GM19035 (cell line): ENCODE measurements around the gene ARHGEF17.

ENCODE experiments used
- ATAC-seq: cut with Tn5 transposase; IDR thresholded peaks from one replicate; pipeline ENCODE4 v1.9.1; 2021; ENCODE audit not compliant: unreplicated experiment

The ARHGEF17 gene

DNA sequence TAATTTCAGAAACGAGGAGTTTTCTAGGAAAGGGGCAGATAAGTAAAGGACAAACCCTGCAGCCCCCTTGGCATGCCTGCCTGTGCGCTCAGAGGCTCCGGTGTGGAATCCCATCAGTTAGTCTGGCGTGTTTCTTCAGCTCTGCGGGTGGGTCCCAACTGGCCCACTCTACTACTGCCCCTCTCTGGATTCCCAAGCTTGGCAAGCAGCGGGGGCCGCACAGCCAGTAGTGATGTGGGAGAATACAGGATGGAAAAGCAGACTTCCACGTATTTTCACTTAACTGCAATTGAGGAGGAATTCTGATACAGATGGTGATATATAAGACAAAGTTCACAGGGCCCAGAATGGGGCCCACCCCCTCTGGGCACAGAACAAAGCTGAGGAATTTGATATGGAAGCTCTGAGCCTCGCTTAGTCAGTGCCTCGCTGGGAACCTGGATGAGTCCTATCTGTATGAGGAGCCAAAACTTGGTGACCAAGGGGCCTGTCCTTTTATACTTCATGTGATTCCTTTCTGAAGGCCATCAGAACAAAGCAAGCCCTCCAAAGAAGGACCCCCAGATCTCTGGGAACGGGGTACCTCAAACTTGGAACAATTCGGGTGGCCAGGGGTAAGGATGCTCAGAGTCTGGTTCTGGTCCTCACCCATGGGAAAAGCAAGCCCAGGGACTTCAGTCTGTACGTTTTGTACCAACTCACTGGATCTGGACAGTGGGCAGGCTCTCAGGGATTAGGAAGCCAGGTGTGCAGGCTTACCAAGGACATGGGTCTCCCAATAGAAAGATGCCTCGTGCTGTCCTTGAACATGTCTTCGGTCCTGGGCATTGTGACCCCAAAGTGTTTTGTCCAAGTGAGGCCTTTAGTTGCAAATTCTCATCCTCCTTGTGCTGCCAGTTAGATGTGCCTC, 94.1 kb downstream of the ARHGEF17 start:
- ATAC-seq = no peak

DNA sequence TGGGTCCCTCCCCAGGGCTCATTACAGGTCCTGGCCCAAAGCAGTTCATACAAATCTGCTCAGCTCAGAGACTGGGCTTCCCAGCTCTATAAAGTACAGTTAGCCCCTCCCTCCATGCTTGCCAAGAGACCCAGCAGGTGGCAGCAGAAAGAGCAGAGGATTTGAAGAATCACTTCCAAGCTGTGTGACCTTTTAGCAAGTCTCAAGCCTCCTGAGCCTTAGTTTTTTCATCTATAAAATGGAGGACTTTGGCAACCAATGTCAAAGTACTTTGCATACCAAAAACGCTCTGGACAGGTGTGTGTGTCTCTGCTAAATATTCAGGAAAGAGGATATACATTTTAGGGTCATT, 94.7 kb downstream of the ARHGEF17 start:
- ATAC-seq = no peak

DNA sequence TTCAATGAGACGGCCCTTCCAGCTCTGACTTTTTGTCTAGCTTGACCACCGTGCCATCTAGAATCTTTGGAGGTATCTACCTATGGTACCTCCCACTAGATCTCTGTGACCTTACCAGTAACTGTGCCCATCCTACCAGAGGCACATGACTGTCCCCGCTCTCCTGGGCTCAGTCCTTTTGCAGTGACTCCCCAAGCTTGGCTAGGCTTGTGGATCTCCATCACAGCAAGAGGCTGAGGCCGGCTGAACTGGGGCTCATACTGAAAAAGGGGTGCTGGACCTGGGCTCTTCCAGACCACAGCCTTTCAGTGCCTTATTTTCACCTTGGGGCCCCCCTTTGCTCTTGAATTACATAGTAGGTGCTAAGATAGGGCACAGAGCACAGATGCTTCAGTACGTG, 95.5 kb downstream of the ARHGEF17 start:
- ATAC-seq = no peak

DNA sequence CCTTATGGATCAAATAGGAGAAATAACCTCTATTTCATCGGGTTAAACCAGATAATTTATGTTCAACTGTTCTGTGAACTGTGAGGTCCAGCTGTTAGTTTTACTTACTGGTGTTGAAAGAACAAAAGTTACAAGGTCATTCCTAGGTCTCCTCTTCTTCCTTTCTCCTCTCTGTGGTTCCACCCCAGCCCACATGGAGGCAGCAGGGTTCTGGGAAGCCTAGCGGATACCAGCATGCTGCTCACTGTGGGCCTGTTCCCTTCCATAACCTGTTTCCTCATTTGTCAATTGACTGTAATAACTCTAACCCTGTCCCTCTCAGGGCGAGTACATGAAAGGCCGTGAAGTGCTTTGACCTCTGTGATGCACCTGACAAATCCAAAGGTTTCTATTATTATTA, 96.0 kb downstream of the ARHGEF17 start:
- ATAC-seq = no peak

DNA sequence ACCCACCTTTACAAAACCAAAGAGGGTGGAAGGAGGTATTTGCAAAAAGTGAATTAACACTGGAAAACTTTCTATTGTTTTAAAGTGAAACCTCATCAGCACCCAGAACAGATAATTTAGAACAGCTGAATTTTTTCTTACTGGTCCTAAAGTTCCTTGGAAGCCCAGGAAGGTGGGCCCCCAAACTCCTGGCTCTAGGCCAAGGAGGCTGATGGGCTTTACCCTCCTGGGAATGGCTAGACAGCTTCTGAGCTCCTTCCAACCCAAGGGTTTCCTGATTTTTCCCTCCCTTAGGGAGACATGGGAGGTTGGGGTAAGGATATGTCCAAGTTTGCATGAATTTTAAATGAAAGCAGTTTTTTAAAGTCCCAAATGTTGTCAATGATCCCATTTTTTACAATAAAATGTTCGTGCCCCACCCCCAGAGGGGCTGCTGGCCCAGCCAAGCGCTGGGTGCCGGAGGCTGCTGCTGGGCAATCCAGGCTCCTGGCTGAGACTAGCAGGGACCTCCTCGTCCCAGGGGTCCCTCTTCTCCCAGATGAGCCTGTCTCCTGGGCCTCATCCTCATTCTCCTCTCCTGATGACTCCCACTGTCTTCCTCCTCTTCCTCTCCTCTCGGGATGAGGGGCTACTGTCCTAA, 96.5 kb downstream of the ARHGEF17 start:
- ATAC-seq = no peak

DNA sequence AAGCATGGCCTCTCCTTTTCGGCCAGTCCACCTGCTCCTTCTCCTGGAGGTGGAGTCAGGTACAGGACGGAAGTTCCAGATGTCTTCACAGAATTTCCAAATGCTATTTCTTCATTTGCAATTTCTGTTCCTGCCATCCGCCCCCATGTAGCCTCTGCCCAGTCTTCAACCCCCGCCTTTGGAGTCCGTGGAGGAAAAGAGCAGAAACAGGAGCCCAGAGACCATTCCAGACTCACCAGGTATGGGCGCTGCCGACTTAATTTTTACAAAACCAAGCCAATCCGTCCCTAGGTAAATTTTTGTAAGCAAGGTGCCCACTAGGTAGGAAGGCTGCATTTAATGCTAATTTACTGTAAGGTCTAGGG, 97.1 kb downstream of the ARHGEF17 start:
- ATAC-seq = no peak

DNA sequence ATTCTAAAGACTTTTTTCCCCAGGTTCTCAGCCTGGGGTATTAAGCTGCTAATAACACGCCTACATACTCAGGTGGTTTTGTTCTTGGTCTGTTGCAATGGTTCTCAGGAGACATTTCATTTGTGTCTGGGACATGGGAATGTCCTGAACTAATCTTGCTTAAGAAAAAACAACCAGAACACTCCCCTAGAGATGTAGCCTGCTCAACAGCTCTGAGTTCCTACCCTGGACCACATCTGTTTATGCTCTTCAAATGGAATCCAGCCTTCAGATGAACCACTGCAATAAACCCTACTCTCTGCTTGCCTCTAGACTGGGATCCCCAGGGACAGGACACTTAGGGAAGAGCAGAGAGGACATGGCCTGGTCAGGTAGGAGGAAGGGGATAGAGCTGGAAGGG, 98.1 kb downstream of the ARHGEF17 start:
- ATAC-seq = no peak

DNA sequence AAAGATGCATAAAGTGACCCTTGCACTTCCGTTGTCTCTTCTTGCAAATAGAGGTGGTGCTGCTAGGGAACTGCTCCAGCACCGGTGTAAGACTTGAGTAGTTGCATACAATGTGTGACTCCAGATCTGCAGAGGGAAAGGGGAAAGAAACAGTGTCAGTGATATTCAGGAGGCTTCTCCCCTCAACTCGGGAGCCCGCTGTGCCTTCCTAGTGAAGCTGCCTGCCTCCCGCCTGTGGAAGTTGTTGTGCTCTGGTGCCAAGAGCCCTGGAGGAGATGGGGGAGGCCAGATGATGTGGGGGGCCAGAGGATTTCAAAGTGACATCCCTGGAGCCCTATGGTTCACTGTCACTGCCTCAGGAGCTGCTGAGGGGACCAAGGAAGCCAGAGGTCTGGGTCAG, 98.5 kb downstream of the ARHGEF17 start:
- no peak for ATAC-seq

DNA sequence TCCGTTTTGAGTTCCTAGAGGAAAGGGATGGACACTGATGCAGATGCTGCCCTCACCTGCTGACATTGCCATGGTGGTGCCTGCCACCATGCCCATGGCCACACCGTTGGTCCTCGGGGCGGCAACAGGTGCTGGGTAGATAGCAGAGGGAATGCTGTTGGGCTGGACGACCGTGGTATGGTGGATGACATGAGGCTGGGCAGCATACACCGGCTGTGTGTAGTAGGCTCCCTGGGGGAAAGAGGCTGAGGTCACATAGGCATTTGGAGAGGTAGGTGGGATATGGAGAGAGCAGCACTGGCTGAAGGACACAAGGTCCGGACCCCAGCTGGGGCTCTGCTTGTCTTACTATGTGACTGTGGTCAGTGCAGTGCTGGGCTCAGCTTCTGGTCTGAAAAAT, 101.4 kb downstream of the ARHGEF17 start:
- ATAC-seq = no peak

DNA sequence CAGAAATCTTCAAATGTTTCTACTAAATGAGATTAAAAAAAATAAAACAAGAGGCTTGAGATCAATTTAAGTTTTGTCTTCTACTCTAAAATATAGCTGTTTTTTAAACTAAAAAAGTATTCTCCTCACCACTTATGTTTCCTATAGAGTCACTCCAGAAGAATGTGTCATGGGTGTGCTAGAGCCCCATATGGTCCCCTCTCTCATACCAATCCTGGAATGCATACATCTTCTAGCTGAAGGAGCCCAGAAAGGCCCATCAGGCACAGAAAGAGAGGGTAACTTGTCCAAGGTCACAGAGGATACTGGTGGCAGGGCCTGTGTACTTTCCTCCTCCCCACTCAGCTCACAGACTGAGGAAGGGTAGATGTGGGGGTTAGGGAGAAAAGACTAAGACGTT, 102.6 kb downstream of the ARHGEF17 start:
- ATAC-seq = no peak

DNA sequence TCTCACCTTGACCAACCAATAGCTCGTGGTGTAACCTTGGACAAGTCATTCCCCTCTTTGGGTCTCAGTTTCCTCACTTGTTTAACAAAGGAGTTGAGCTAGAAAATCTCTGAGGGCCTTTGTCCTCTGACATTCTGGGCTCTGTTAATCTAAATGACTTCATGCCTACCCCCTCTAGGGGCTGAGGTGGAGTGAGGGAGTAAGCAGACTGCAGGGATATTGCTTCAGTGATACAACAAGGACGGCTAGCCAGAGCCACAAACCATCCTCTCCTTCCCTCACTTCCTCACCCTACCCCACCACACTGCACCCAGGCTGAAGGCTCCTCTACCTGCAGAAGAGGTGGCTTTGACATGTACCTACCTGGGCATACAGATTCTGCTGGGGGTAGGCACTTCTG, 103.0 kb downstream of the ARHGEF17 start:
- ATAC-seq = no peak

DNA sequence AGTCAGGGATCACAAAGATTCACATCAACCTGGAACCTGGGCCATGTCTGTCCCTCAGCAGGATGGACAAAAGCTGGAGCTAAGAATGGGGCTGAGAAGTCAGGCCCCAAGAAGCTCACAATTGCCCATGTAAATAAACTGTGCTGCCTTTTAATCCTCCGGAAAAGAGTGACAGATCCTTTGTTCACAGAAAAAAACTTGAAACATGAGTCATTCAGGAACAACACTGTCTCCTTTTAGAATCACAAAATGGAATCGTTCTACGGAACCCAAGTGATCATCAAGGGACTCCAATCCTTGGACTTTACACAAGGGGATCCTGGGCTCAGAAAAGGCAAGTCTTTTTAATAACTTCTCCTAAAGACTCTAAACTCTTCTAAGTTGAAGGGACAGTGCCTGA, 104.2 kb downstream of the ARHGEF17 start:
- no peak for ATAC-seq

DNA sequence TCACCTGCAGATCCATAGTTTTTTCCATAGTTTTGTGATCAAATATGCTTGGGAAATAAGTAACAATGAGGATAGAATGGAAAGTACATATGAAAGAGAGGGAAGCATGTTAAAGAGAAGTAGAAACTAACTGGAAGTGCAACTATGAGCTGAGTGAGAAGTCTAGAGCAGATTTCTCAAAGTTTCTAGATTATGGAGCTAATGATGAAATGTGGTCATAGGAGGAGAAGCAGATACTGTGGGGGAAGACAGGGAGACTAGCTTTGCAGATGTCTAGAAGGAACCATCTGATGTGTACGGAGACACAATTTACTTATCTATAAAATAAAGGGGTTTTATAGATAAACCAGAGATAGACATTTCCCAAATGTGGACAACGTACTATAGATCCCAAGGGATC, 105.2 kb downstream of the ARHGEF17 start:
- no peak for ATAC-seq

DNA sequence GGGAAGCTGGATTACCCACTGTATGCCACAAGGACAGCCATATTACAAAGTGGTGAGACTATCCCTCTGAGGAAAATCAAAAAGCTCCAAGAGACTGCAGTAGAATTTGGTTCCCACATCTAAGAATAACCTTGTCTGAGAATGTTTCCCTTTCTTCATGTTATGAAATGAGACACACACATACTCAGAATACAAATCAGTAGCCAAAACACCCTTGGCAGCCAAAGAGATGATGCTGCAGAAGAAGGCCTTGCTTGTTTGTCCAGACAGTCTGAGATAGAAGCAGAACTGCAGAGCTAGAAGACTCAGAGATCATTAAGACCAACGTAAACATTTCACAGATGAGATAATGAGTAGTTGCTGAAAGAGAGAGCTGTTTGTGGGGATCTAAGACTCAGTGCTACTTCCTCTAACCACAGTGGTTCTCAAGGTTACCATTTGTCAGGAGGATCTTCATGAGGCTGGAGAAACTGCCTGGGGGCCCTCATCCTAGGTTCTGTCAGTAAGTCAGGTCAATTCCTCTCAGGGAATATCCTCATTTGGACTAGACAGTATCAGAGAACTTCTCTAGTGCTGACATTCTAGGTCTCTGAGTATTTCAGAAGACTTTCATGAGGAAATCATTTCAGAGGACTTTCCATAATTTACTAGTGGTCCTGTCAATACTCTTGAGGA, 107.0 kb downstream of the ARHGEF17 start:
- ATAC-seq = no peak

DNA sequence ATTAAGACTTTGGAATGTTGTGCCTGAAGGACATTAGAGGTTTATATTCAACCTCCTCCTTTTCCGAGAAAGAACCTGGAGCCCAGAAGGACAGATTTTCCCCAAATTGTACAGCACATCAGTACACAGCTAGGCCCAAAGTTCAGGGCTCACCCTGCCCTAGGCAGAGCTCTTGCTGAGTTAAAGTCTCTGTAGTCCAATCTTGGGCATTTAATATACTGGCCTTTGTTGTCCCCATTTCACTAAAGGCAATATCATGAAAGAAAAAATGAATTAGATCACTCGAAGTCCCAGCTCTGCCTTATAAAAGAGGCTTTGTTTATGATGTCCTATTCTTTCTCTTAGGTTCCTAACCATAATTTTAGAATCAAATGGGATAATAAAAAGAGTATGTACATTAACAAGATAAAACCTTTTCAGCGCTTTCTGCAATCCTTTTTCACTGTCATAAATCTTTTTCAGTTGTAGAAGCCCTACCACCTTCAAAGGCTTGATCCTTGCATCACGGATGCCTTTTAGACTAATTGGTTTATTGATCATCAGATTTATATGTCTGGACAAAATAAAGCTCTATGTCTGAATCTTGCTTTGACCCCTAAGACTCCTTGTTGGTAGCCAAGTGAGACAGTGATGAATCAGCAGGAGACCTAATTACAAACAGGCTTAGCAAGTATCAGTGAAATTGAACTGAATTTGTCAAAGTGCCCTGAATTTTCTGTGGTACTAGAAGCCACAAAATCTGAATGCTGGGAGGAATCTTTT, 108.0 kb downstream of the ARHGEF17 start:
- ATAC-seq = no peak

DNA sequence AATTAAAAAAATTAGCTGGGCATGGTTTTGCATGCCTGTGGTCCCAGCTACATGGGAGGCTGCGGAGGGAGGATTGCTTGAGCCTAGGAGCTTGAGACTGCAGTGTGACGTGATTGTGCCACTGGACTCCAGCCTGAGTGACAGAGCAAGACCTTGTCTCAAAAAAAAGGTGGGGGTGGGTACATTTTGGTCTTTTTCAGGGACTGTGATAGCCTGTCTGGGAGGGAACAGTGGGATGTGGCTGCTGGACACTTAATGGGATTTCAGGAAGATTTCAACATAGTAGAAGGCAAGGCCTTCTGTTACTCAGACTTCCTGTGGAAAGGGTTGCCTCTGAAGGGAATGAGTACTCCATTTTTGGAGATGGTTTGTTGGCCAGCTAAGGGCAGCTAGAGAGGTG, 108.7 kb downstream of the ARHGEF17 start:
- ATAC-seq = no peak
